HCT116 (cell line): ENCODE data around the gene UMODL1. TPM values are rescaled to one million over a fixed set of nuclear protein-coding genes. Genes with fewer than 3 reads are reported as not detected.

Source experiments
- ATAC-seq: fragments of 200-7000 bp; cut with Tn5 transposase; 2 replicates; pipeline ENCODE4 v1.9.1; 2020; ENCODE audit warnings: mild to moderate bottlenecking, moderate library complexity
- BruUV-seq: library from RNA; stranded (reverse); fragments of 400-500 nt; replicated peaks from 2 replicates; lab custom pipeline; 2021; lab: Mats Ljungman, UMichigan
- CTCF ChIA-PET: fragments of 300-600 bp; sonication (Branson Sonifier 250); formaldehyde crosslinking; loops from one replicate; lab custom pipeline; 2021; ENCODE audit warnings: antibody characterized with exemption; lab: Charles Lee
- POLR2A ChIA-PET: fragments of 300-600, 350-600 bp; sonication (Branson Sonifier 250); formaldehyde crosslinking; loops from one replicate; lab custom pipeline; 2021; ENCODE audit warnings: antibody characterized with exemption; lab: Charles Lee
- RAD21 ChIA-PET, 2 experiments: fragments of 300-600 bp; sonication (Branson Sonifier 250); formaldehyde crosslinking; loops; one replicate each; lab custom pipeline; 2023; ENCODE audit warnings: low total read pairs in 2 of 2; ENCODE audit not compliant: uncharacterized antibody in 2 of 2, unreplicated experiment in 2 of 2, low non-redundant PET in 1 of 2; lab: Charles Lee
- DNase-seq: peaks from one replicate; pipeline ENCODE4 v3.0.0-alpha.2; 2010; ENCODE audit warnings: low read depth, low spot score
- H2AFZ ChIP-seq: fragments of 200-600 bp; shearing (Covaris generic), sonication (generic); 2 replicates; pipeline ENCODE4 v1.6.1; 2017; ENCODE audit warnings: low read depth, mixed run types, mixed read lengths, antibody characterized with exemption, low read length; ENCODE audit not compliant: poor library complexity, severe bottlenecking
- H3K27ac ChIP-seq: 2 replicates; pipeline ENCODE4 v1.5.1; 2012; ENCODE audit warnings: low read depth, low read length
- H3K27me3 ChIP-seq: fragments of 200-600 bp; sonication (generic); 2 replicates; pipeline ENCODE4 v1.6.1; 2016; ENCODE audit warnings: mixed run types, low read length, mixed read lengths; ENCODE audit not compliant: insufficient read depth
- H3K36me3 ChIP-seq, 2 experiments: fragments of 200-500 bp in 1 of 2; fragments of 200-600 bp in 1 of 2; sonication (Bioruptor generic) in 1 of 2; sonication (generic) in 1 of 2; 2 replicates each; pipeline versions ENCODE4 v1.5.1 to v1.6.1; 2014 to 2016; ENCODE audit warnings: low read length in 2 of 2, inconsistent platforms in 1 of 2, mixed read lengths in 1 of 2, mixed run types in 1 of 2; ENCODE audit not compliant: insufficient read depth in 2 of 2, control insufficient read depth in 1 of 2
- H3K4me1 ChIP-seq, 2 experiments: fragments of 200-600 bp in 1 of 2; sonication (generic) in 1 of 2; 2 replicates each; pipeline versions ENCODE4 v1.5.1 to v1.6.1; 2012 to 2017; ENCODE audit warnings: low read length in 2 of 2, inconsistent platforms in 1 of 2, mild to moderate bottlenecking in 1 of 2, mixed read lengths in 1 of 2, mixed run types in 1 of 2, moderate library complexity in 1 of 2; ENCODE audit not compliant: insufficient read depth in 2 of 2, control insufficient read depth in 1 of 2
- H3K4me2 ChIP-seq: fragments of 200-600 bp; sonication (generic); 2 replicates; pipeline ENCODE4 v1.6.1; 2017; ENCODE audit warnings: mixed run types, low read length, mixed read lengths
- H3K4me3 ChIP-seq, 2 experiments: fragments of 200-600 bp in 1 of 2; sonication (generic) in 1 of 2; replicated peaks in 1 of 2; 2 replicates each; pipeline ENCODE4 v1.5.1; 2011 to 2016; ENCODE audit warnings: low read length in 2 of 2, control low read depth in 1 of 2, low read depth in 1 of 2, mild to moderate bottlenecking in 1 of 2, mixed read lengths in 1 of 2, mixed run types in 1 of 2
- H3K79me2 ChIP-seq: fragments of 200-600 bp; sonication (generic); 2 replicates; pipeline ENCODE4 v1.6.1; 2017; ENCODE audit warnings: mild to moderate bottlenecking, mixed run types, low read length, moderate library complexity, mixed read lengths; ENCODE audit not compliant: insufficient read depth
- H3K9ac ChIP-seq: fragments of 200-600 bp; sonication (generic); 2 replicates; pipeline ENCODE4 v1.6.1; 2016; ENCODE audit warnings: low read length, mixed read lengths
- H3K9me2 ChIP-seq: fragments of 200-600 bp; sonication (generic), shearing (Covaris generic); 2 replicates; pipeline ENCODE4 v1.6.1; 2017; ENCODE audit warnings: mixed run types, mild to moderate bottlenecking, moderate library complexity; ENCODE audit not compliant: insufficient read depth
- H3K9me3 ChIP-seq, 2 experiments: fragments of 200-500 bp in 1 of 2; fragments of 200-600 bp in 1 of 2; sonication (Bioruptor generic) in 1 of 2; sonication (generic) in 1 of 2; 2 replicates each; pipeline ENCODE4 v1.6.1; 2014 to 2017; ENCODE audit warnings: low read length in 2 of 2, mixed read lengths in 2 of 2, inconsistent platforms in 1 of 2, low read depth in 1 of 2, mild to moderate bottlenecking in 1 of 2, mixed run types in 1 of 2, moderate library complexity in 1 of 2; ENCODE audit not compliant: control insufficient read depth in 1 of 2, insufficient read depth in 1 of 2
- H4K20me1 ChIP-seq: fragments of 200-600 bp; sonication (generic), shearing (Covaris generic); 2 replicates; pipeline ENCODE4 v1.6.1; 2017; ENCODE audit warnings: mixed run types, mild to moderate bottlenecking, moderate library complexity; ENCODE audit not compliant: insufficient read depth
- CBX3 ChIP-seq: IDR thresholded peaks from 2 replicates; pipeline ENCODE4 v1.6.1; 2012; ENCODE audit warnings: low read depth
- CEBPB ChIP-seq: IDR thresholded peaks from 2 replicates; pipeline ENCODE4 v1.6.1; 2012; ENCODE audit warnings: low read depth
- CTCF ChIP-seq, 3 experiments: fragments of 200-600 bp in 1 of 3; sonication (generic) in 1 of 3; IDR thresholded peaks in 2 of 3; conservative IDR thresholded peaks in 1 of 3; 2 replicates each; pipeline ENCODE4 v1.5.1; 2012 to 2017; ENCODE audit warnings: low read depth in 2 of 3, low read length in 2 of 3, antibody characterized with exemption in 1 of 3, borderline replicate concordance in 1 of 3, control low read depth in 1 of 3, mild to moderate bottlenecking in 1 of 3, mixed read lengths in 1 of 3, mixed run types in 1 of 3, moderate library complexity in 1 of 3; ENCODE audit not compliant: insufficient read depth in 1 of 3
- EGR1 ChIP-seq: IDR thresholded peaks from 2 replicates; pipeline ENCODE4 v1.6.1; 2012; ENCODE audit warnings: low read depth
- EZH2 ChIP-seq: fragments of 200-600 bp; sonication (generic); IDR thresholded peaks from 2 replicates; pipeline ENCODE4 v1.6.1; 2017; ENCODE audit warnings: antibody characterized with exemption, mixed run types
- EZH2phosphoT487 ChIP-seq: fragments of 200-600 bp; IDR thresholded peaks from 2 replicates; pipeline ENCODE4 v1.6.1; 2018; ENCODE audit warnings: antibody characterized with exemption, borderline replicate concordance
- JUND ChIP-seq: IDR thresholded peaks from 2 replicates; pipeline ENCODE4 v1.6.1; 2012
- MAX ChIP-seq: IDR thresholded peaks from 2 replicates; pipeline ENCODE4 v1.6.1; 2012
- POLR2A ChIP-seq: IDR thresholded peaks from 2 replicates; pipeline ENCODE4 v1.7.0; 2011; ENCODE audit warnings: borderline replicate concordance; ENCODE audit not compliant: insufficient read depth, insufficient read length; ENCODE audit errors: extremely low read depth
- POLR2AphosphoS5 ChIP-seq: IDR thresholded peaks from 2 replicates; pipeline ENCODE4 v1.6.1; 2011; ENCODE audit warnings: mild to moderate bottlenecking, low read depth, low read length, moderate library complexity
- RAD21 ChIP-seq: IDR thresholded peaks from 2 replicates; pipeline ENCODE4 v1.6.1; 2012; ENCODE audit warnings: low read depth, mild to moderate bottlenecking
- SIN3A ChIP-seq: IDR thresholded peaks from 2 replicates; pipeline ENCODE4 v1.6.1; 2012; ENCODE audit warnings: low read depth
- SP1 ChIP-seq: IDR thresholded peaks from 2 replicates; pipeline ENCODE4 v1.6.1; 2012; ENCODE audit warnings: low read depth
- TCF7L2 ChIP-seq: IDR thresholded peaks from 2 replicates; pipeline ENCODE4 v1.7.0; 2011; ENCODE audit warnings: borderline replicate concordance, inconsistent platforms; ENCODE audit not compliant: insufficient read depth, insufficient read length; ENCODE audit errors: extremely low read depth
- YY1 ChIP-seq: IDR thresholded peaks from 2 replicates; pipeline ENCODE4 v1.6.1; 2011; ENCODE audit warnings: low read length, low read depth, moderate library complexity, mild to moderate bottlenecking; ENCODE audit not compliant: insufficient replicate concordance; ENCODE audit errors: extremely low read depth
- ZBTB33 ChIP-seq: IDR thresholded peaks from 2 replicates; pipeline ENCODE4 v1.6.1; 2011; ENCODE audit warnings: mild to moderate bottlenecking, low read length, moderate library complexity; ENCODE audit not compliant: insufficient replicate concordance; ENCODE audit errors: extremely low read depth
- ZFX ChIP-seq: fragments of 450-650 bp; IDR thresholded peaks from 2 replicates; pipeline ENCODE4 v1.6.1; 2017
- ZNF274 ChIP-seq: fragments of 200-500 bp; sonication (Bioruptor generic); IDR thresholded peaks from 2 replicates; pipeline ENCODE4 v1.6.1; 2014; ENCODE audit warnings: mild to moderate bottlenecking, low read depth, low read length, inconsistent platforms
- intact Hi-C: fragments of 100-400 bp; cut with micrococcal nuclease; formaldehyde crosslinking; loops from 2 replicates; pipeline ENCODE4 v1.10.0; 2022
- total RNA-seq: library from RNA; stranded (reverse); gene quantifications from one replicate; pipeline ENCODE4 v1.2.1, GENCODE V29; 2021; ENCODE audit not compliant: unreplicated experiment

The UMODL1 gene
- total RNA-seq, 1 experiment from 2014 or later: not detected

GRCh38 chr21:42037943-42038342 is 33.2 kb upstream of the UMODL1 start (continued):
- TF ChIP-seq CTCF (IDR thresholded peaks at IDR 0.05 in 2 of 3, conservative IDR thresholded peaks at IDR 0.05 in 1 of 3; ENCODE audit: borderline replicate concordance in 1 of 3, insufficient read depth in 1 of 3, low read depth in 2 of 3, low read length in 2 of 3): no peak

GRCh38 chr21:42038393-42038792 is 32.7 kb upstream of the UMODL1 start:
- no peaks in the 10 kb centered on the region for H3K36me3 ChIP-seq
- no peak for ATAC-seq
- no peak overlapping the region for H3K27ac ChIP-seq
- no peaks in the 10 kb centered on the region for H3K9me3 ChIP-seq
- POLR2A ChIA-PET: no interaction called here
- no peaks in the 10 kb centered on the region for H3K27me3 ChIP-seq
- H4K20me1 ChIP-seq: no peaks in the 10 kb centered on the region
- no peak overlapping the region for H3K9ac ChIP-seq
- H3K79me2 ChIP-seq: no peaks in the 10 kb centered on the region
- no peak for DNase-seq
- intact Hi-C loops: no loop called here
- H2AFZ ChIP-seq: no peak overlapping the region
- CTCF ChIA-PET: no interaction called here
- H3K4me1 ChIP-seq: peaks cover 11 to 20% of the 10 kb centered on the region in 2 experiments
- no TSS peak for BruUV-seq
- H3K4me3 ChIP-seq: no peak overlapping the region
- no peak overlapping the region for H3K4me2 ChIP-seq
- no peak for TF ChIP-seq SP1
- no peak for TF ChIP-seq YY1
- TF ChIP-seq EZH2: no peak
- TF ChIP-seq ZBTB33: no peak
- TF ChIP-seq ZFX: no peak
- no peak for TF ChIP-seq EZH2phosphoT487
- no peak for TF ChIP-seq CEBPB
- no peak for TF ChIP-seq MAX
- no peak for TF ChIP-seq JUND
- TF ChIP-seq TCF7L2: no peak
- TF ChIP-seq CTCF (IDR thresholded peaks at IDR 0.05 in 2 of 3, conservative IDR thresholded peaks at IDR 0.05 in 1 of 3; ENCODE audit: borderline replicate concordance in 1 of 3, insufficient read depth in 1 of 3, low read depth in 2 of 3, low read length in 2 of 3): no peak
- TF ChIP-seq SIN3A: no peak
- no peak for TF ChIP-seq RAD21
- TF ChIP-seq ZNF274: no peak
- no peak for TF ChIP-seq POLR2AphosphoS5
- TF ChIP-seq EGR1: no peak
- no peak for TF ChIP-seq CBX3
- TF ChIP-seq POLR2A: no peak
- no peaks in the 10 kb centered on the region for H3K9me2 ChIP-seq
- RAD21 ChIA-PET: no interaction called here
